Breast epithelium (tissue), 4 donors: ENCODE measurements around the gene ATP8B4. TPM values are rescaled to one million over a fixed set of nuclear protein-coding genes. Genes with fewer than 3 reads are reported as not detected.
A peak's percentile ranks its signal among the peaks of the same experiment; 100 is the strongest.

ENCODE experiments used
- DNase-seq, 2 donors: peaks; one replicate each; pipeline ENCODE4 v3.0.0-alpha.2; 2019; ENCODE audit warnings: low spot score in 2 of 2
- H3K27ac ChIP-seq, 2 donors: fragments of 200-600 bp; sonication (generic) in 1 of 2; one replicate each; pipeline ENCODE4 v1.5.1; 2016 to 2019; ENCODE audit warnings: mild to moderate bottlenecking in 1 of 2
- H3K27me3 ChIP-seq, 2 donors: fragments of 200-600 bp; sonication (generic) in 1 of 2; one replicate each; pipeline versions ENCODE4 v1.5.1 to v1.6.0; 2017 to 2019; ENCODE audit warnings: control low read depth in 1 of 2, mild to moderate bottlenecking in 1 of 2
- H3K36me3 ChIP-seq: fragments of 200-600 bp; one replicate; pipeline ENCODE4 v1.5.1; 2019
- H3K4me1 ChIP-seq, 2 donors: fragments of 200-600 bp; sonication (generic); one replicate each; pipeline ENCODE4 v1.5.1; 2016 to 2019; ENCODE audit warnings: control low read depth in 1 of 2
- H3K4me3 ChIP-seq, 3 donors: fragments of 200-600 bp; sonication (generic); 1 replicate in 2 of 3; 2 replicates in 1 of 3; pipeline ENCODE4 v1.5.1; 2016 to 2019; ENCODE audit warnings: mild to moderate bottlenecking in 3 of 3, moderate library complexity in 2 of 3
- H3K9me3 ChIP-seq, 2 donors: fragments of 200-600 bp; sonication (generic) in 1 of 2; one replicate each; pipeline ENCODE4 v1.5.1; 2016 to 2019; ENCODE audit warnings: control low read depth in 1 of 2
- POLR2A ChIP-seq: fragments of 450-650 bp; IDR thresholded peaks from one replicate; pipeline ENCODE4 v1.6.1; 2016; ENCODE audit warnings: antibody characterized with exemption, mild to moderate bottlenecking, moderate library complexity
- POLR2AphosphoS5 ChIP-seq, 3 donors: sonication (generic); formaldehyde crosslinking; IDR thresholded peaks; one replicate each; pipeline ENCODE4 v1.6.1; 2017; ENCODE audit warnings: antibody characterized with exemption in 3 of 3
- intact Hi-C: fragments of 100-400 bp; cut with DNase I; formaldehyde crosslinking; loops from one replicate; pipeline ENCODE4 v1.15.1; 2023; ENCODE audit warnings: low total_unique reads
- total RNA-seq, 3 donors: library from RNA; depleted of rRNA; stranded (reverse); fragments of >200 nt; gene quantifications; one replicate each; pipeline ENCODE4 v1.1.0, GENCODE V29; 2016
- TF ChIP-seq, protein P1 (sequence below), 3 donors: fragments of 450-650 bp; IDR thresholded peaks; one replicate each; pipeline ENCODE4 v1.5.1; 2016 to 2017; ENCODE audit warnings: antibody characterized with exemption in 3 of 3, mild to moderate bottlenecking in 3 of 3, moderate library complexity in 3 of 3

Gene ATP8B4
- total RNA-seq, 3 donors from 2014 or later: 7.9 to 28.3 (median 9.5) TPM

DNA sequence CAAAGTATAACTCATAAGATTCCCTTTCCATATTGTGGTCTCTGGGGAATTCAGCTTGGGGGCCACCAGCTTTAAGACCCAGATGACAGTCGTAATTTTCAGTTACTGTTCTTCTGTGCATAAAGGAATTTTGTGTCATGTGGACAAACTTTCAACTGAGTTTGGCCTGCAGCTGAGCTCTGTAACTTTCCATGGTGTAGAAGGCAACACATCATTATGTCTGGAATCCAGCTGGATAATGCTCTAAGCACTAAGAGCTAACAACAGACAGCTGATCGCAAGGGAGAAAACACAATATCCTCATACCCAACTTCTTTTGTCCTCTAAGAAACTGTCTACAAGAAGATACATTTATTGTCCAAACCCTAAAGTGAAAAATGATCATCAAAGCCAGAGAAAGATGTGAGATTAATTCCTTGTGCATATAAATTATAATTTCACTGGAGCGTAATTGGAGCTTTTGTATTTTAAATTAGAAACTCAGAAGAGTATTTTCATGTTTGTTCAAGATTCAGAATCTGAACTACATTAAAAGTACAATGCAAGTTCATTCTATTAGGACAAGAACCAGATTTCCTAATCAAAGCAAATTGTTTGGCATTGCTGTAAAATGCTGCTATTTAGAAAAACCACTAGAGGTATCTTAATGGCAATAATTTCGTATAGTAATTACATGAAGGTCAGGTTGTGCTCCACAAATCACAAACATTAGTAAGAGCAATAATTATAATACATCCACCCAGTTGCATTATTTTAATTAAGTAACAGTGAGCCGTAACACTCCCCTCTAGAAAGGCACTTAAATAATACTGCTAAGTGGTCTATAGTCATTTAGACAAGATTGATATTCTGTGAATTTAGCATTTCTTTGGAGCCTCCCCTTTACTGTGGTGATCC is 218.8 kb downstream of the ATP8B4 start:
- Histone ChIP-seq H3K27ac (peak overlapping the region; percentile 62 to 85), H3K4me3 (no peak overlapping the region), H3K9me3 (no peaks in the 10 kb centered on the region), H3K4me1 (peaks cover 9 to 12% of the 10 kb centered on the region in 2 donors), H3K27me3 (no peaks in the 10 kb centered on the region), H3K36me3 (no peaks in the 10 kb centered on the region)
- intact Hi-C loops: no loop called here
- no peak for TF ChIP-seq POLR2AphosphoS5 (IDR thresholded peaks at IDR 0.05)
- TF ChIP-seq, protein P1, sequence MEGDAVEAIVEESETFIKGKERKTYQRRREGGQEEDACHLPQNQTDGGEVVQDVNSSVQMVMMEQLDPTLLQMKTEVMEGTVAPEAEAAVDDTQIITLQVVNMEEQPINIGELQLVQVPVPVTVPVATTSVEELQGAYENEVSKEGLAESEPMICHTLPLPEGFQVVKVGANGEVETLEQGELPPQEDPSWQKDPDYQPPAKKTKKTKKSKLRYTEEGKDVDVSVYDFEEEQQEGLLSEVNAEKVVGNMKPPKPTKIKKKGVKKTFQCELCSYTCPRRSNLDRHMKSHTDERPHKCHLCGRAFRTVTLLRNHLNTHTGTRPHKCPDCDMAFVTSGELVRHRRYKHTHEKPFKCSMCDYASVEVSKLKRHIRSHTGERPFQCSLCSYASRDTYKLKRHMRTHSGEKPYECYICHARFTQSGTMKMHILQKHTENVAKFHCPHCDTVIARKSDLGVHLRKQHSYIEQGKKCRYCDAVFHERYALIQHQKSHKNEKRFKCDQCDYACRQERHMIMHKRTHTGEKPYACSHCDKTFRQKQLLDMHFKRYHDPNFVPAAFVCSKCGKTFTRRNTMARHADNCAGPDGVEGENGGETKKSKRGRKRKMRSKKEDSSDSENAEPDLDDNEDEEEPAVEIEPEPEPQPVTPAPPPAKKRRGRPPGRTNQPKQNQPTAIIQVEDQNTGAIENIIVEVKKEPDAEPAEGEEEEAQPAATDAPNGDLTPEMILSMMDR (IDR thresholded peaks at IDR 0.05): no peak
- no peak for TF ChIP-seq POLR2A
- DNase-seq: no peak

DNA sequence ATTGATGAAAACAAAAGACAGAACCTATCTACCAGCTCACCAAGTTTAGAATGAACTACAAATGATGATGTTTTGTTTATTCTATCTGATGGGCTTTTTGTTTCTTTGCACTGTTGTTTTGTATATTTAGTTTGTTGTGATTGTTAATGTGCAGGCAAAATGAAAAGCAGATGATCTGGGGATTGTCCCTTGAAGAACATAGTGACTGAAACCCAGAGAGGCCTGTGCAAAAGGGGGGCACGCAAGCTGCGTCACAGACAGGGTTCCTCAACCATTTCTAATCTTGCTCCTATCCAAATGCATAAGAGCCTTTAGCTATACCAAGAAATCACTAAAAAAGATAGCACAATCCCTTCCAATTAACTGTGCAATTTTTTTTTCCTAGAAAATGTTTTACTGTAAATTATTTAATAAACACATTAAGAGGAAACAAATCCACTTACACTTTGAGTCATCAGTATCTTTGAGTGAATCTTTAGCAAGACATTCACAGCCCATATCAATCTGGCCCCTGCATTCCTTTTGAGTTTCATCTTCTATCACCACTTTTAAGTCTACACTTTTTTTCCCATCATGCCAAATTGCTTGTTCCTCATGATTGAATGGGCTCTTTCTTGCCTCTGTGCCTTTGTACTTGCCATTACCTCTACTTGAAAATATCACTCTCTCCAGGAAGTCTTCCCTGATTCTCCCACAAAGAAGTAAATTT is 220.3 kb downstream of the ATP8B4 start:
- no peak for DNase-seq
- no peaks in the 10 kb centered on the region for H3K27me3 ChIP-seq
- intact Hi-C loops: loop anchor here (2.0 kb wide), 1 partner anchor 36 kb away; no protein-coding TSS in a partner anchor
- H3K36me3 ChIP-seq: no peaks in the 10 kb centered on the region
- no peaks in the 10 kb centered on the region for H3K9me3 ChIP-seq
- TF ChIP-seq POLR2A (no peak), POLR2AphosphoS5 (IDR thresholded peaks at IDR 0.05) (no peak)
- TF ChIP-seq, protein P1 (IDR thresholded peaks at IDR 0.05): no peak
- H3K4me1 ChIP-seq: peaks cover 11 to 12% of the 10 kb centered on the region in 2 donors
- H3K27ac ChIP-seq: peak overlapping the region; percentile 48 to 79
- H3K4me3 ChIP-seq: no peak overlapping the region

DNA sequence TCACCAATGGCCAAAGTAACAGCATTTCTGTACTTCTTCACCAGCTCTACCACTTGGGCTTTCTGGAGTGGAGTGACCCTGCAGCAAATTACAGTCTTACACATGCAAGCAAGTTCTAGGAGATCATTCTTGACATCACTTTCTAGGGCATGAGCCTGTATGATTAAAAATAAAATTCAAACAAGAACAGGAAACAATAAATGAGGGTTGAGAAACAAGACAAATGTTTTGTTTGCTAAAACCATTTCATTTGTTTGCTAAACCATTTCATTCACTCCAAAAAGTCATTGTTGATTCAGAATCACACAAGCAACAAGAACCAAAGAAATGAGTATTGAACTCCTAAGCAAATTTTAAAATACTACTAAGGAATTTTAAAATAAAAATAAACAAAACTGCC is 220.9 kb downstream of the ATP8B4 start:
- intact Hi-C loops: loop anchor here (2.0 kb wide), 1 partner anchor 37 kb away; no protein-coding TSS in a partner anchor

DNA sequence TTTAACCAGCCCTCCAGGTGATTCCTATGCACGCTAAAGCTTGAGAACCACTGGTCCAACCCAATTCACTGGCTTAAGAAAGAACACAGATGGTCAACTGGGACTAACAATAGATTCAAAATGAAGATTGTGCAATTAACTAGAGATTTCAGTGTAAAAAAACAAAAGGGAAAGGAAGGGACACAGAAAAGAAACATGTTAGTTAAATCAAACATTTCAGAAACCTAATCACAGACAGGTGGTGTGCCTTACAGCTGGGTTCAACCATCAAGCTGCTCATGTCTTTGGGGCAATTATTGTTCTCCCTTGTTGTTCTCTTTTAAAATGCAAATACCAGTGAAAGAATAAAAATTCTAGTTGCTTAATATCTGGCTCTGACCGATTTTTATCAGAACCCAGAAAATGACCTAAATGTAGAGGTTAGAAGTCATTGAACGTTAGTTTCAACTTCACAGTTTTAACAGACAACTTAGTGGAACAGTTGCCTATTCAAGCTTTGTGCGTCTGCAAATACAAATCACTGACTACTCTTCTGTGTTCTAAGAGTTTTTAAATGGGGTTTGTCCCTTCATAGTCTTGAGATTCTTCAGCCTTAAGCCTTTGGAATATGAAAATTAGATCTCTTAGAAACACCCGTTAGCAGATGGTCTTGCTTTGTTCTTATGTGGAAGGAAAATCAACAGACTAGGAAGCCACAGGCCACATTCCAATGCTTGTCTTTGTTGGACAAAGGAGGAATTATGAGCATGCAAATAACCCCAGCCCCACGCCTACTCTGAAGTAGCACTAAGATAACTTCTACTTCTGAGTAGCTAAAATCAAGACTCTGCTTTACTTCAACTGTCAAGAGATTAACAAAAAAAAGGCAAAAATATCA is 223.4 kb downstream of the ATP8B4 start:
- Histone ChIP-seq H3K9me3 (no peaks in the 10 kb centered on the region), H3K36me3 (no peaks in the 10 kb centered on the region), H3K27me3 (no peaks in the 10 kb centered on the region), H3K4me3 (no peak overlapping the region), H3K27ac (peak overlapping the region; percentile 75 to 88), H3K4me1 (peaks cover 4 to 11% of the 10 kb centered on the region in 2 donors)
- intact Hi-C loops: no loop called here
- no peak for DNase-seq
- TF ChIP-seq, protein P1 (IDR thresholded peaks at IDR 0.05): no peak
- TF ChIP-seq POLR2AphosphoS5 (IDR thresholded peaks at IDR 0.05) (no peak), POLR2A (no peak)

More for the DNA sequence above, 220.9 kb downstream of the ATP8B4 start:
- Histone ChIP-seq H3K27me3 (no peaks in the 10 kb centered on the region), H3K4me1 (peaks cover 11 to 12% of the 10 kb centered on the region in 2 donors), H3K36me3 (no peaks in the 10 kb centered on the region), H3K9me3 (no peaks in the 10 kb centered on the region), H3K27ac (no peak overlapping the region), H3K4me3 (no peak overlapping the region)
- TF ChIP-seq POLR2A: no peak
- TF ChIP-seq, protein P1 (IDR thresholded peaks at IDR 0.05): no peak
- DNase-seq: no peak
